ENCODE measurements around the gene CCNK.

CCNK gene

GRCh38 chr14:99538275-99538674, 57.1 kb downstream of the CCNK start:
- peak; percentile 59 for DNase-seq

- no peak for DNase-seq
Measured at GRCh38 chr14:99538733-99539132, 57.5 kb downstream of the CCNK start.

- DNase-seq = no peak
Measured at GRCh38 chr14:99539491-99539890, 58.3 kb downstream of the CCNK start.

- no peak for DNase-seq
Measured at GRCh38 chr14:99540196-99541032, 59.2 kb downstream of the CCNK start.

- DNase-seq = no peak
Measured at GRCh38 chr14:99541211-99541610, 60.0 kb downstream of the CCNK start.

- no peak for DNase-seq
Measured at GRCh38 chr14:99541677-99542470, 60.7 kb downstream of the CCNK start.

- DNase-seq = no peak
Measured at GRCh38 chr14:99542566-99542965, 61.4 kb downstream of the CCNK start.

GRCh38 chr14:99543370-99543769, 62.2 kb downstream of the CCNK start:
- no peak for DNase-seq

- DNase-seq = no peak
Measured at GRCh38 chr14:99543985-99544384, 62.8 kb downstream of the CCNK start.

- no peak for DNase-seq
Measured at GRCh38 chr14:99544991-99545390, 63.8 kb downstream of the CCNK start.

- no peak for DNase-seq
Measured at GRCh38 chr14:99545586-99545985, 64.4 kb downstream of the CCNK start.

- no peak for DNase-seq
Measured at GRCh38 chr14:99546234-99546879, 65.1 kb downstream of the CCNK start.

- no peak for DNase-seq
Measured at GRCh38 chr14:99548255-99548654, 67.0 kb downstream of the CCNK start.

GRCh38 chr14:99548871-99549515, 67.8 kb downstream of the CCNK start:
- DNase-seq = no peak

GRCh38 chr14:99549684-99550083, 68.5 kb downstream of the CCNK start:
- DNase-seq = no peak

GRCh38 chr14:99550387-99550992, 69.3 kb downstream of the CCNK start:
- no peak for DNase-seq

GRCh38 chr14:99551034-99551922, 70.1 kb downstream of the CCNK start:
- DNase-seq = no peak

GRCh38 chr14:99552021-99552553, 70.9 kb downstream of the CCNK start:
- DNase-seq = no peak

GRCh38 chr14:99552572-99553216, 71.5 kb downstream of the CCNK start:
- no peak for DNase-seq

- DNase-seq = no peak
Measured at GRCh38 chr14:99554184-99554583, 73.0 kb downstream of the CCNK start.

All from fibroblast of skin of scalp (primary cell).